Measurements from ENCODE around the gene PHB1.

PHB1 gene

GRCh38 chr17:49386373-49386772 is 28.3 kb downstream of the PHB1 start:
- H3K4me3 ChIP-seq (ENCODE audit: low read depth in 1 of 2, low read length in 2 of 2): no peak overlapping the region
- peaks cover 4 to 41% of the 10 kb centered on the region in 2 donors for H3K4me1 ChIP-seq (ENCODE audit: control insufficient read depth in 1 of 2, insufficient read depth in 2 of 2, low read length in 2 of 2)
- H3K27ac ChIP-seq (ENCODE audit: low read length): no peak overlapping the region
- no peaks in the 10 kb centered on the region for H3K36me3 ChIP-seq (ENCODE audit: control insufficient read depth in 1 of 2, insufficient read depth in 2 of 2, low read length in 2 of 2)
- H3K9me3 ChIP-seq (ENCODE audit: control insufficient read depth in 1 of 2, low read length in 2 of 2): no peaks in the 10 kb centered on the region
- H3K27me3 ChIP-seq (ENCODE audit: low read depth, low read length): no peaks in the 10 kb centered on the region

- Histone ChIP-seq H3K27me3 (ENCODE audit: low read depth, low read length) (no peaks in the 10 kb centered on the region), H3K36me3 (ENCODE audit: control insufficient read depth in 1 of 2, insufficient read depth in 2 of 2, low read length in 2 of 2) (no peaks in the 10 kb centered on the region), H3K4me3 (ENCODE audit: low read depth in 1 of 2, low read length in 2 of 2) (no peak overlapping the region), H3K4me1 (ENCODE audit: control insufficient read depth in 1 of 2, insufficient read depth in 2 of 2, low read length in 2 of 2) (peaks cover 4 to 32% of the 10 kb centered on the region in 2 donors), H3K9me3 (ENCODE audit: control insufficient read depth in 1 of 2, low read length in 2 of 2) (no peaks in the 10 kb centered on the region), H3K27ac (ENCODE audit: low read length) (no peak overlapping the region)
Observed at GRCh38 chr17:49384951-49385350, 29.7 kb downstream of the PHB1 start.

GRCh38 chr17:49383060-49383459 is 31.6 kb downstream of the PHB1 start:
- no peaks in the 10 kb centered on the region for H3K36me3 ChIP-seq (ENCODE audit: control insufficient read depth in 1 of 2, insufficient read depth in 2 of 2, low read length in 2 of 2)
- no peaks in the 10 kb centered on the region for H3K27me3 ChIP-seq (ENCODE audit: low read depth, low read length)
- no peaks in the 10 kb centered on the region for H3K9me3 ChIP-seq (ENCODE audit: control insufficient read depth in 1 of 2, low read length in 2 of 2)
- H3K4me3 ChIP-seq (ENCODE audit: low read depth in 1 of 2, low read length in 2 of 2): no peak overlapping the region
- H3K4me1 ChIP-seq (ENCODE audit: control insufficient read depth in 1 of 2, insufficient read depth in 2 of 2, low read length in 2 of 2): peaks cover 0 to 30% of the 10 kb centered on the region in 2 donors
- no peak overlapping the region for H3K27ac ChIP-seq (ENCODE audit: low read length)

- no peaks in the 10 kb centered on the region for H3K27me3 ChIP-seq (ENCODE audit: low read depth, low read length)
- no peak overlapping the region for H3K4me3 ChIP-seq (ENCODE audit: low read depth in 1 of 2, low read length in 2 of 2)
- peaks cover 0 to 30% of the 10 kb centered on the region in 2 donors for H3K4me1 ChIP-seq (ENCODE audit: control insufficient read depth in 1 of 2, insufficient read depth in 2 of 2, low read length in 2 of 2)
- no peaks in the 10 kb centered on the region for H3K36me3 ChIP-seq (ENCODE audit: control insufficient read depth in 1 of 2, insufficient read depth in 2 of 2, low read length in 2 of 2)
- H3K9me3 ChIP-seq (ENCODE audit: control insufficient read depth in 1 of 2, low read length in 2 of 2): no peaks in the 10 kb centered on the region
- no peak overlapping the region for H3K27ac ChIP-seq (ENCODE audit: low read length)
Observed at GRCh38 chr17:49382556-49382955, 32.1 kb downstream of the PHB1 start.

GRCh38 chr17:49381793-49382192 is 32.9 kb downstream of the PHB1 start:
- Histone ChIP-seq H3K27me3 (ENCODE audit: low read depth, low read length) (no peaks in the 10 kb centered on the region), H3K27ac (ENCODE audit: low read length) (no peak overlapping the region), H3K36me3 (ENCODE audit: control insufficient read depth in 1 of 2, insufficient read depth in 2 of 2, low read length in 2 of 2) (no peaks in the 10 kb centered on the region), H3K4me1 (ENCODE audit: control insufficient read depth in 1 of 2, insufficient read depth in 2 of 2, low read length in 2 of 2) (peaks cover 0 to 30% of the 10 kb centered on the region in 2 donors), H3K9me3 (ENCODE audit: control insufficient read depth in 1 of 2, low read length in 2 of 2) (no peaks in the 10 kb centered on the region), H3K4me3 (ENCODE audit: low read depth in 1 of 2, low read length in 2 of 2) (no peak overlapping the region)

- Histone ChIP-seq H3K4me3 (ENCODE audit: low read depth in 1 of 2, low read length in 2 of 2) (no peak overlapping the region), H3K27ac (ENCODE audit: low read length) (no peak overlapping the region), H3K9me3 (ENCODE audit: control insufficient read depth in 1 of 2, low read length in 2 of 2) (no peaks in the 10 kb centered on the region), H3K36me3 (ENCODE audit: control insufficient read depth in 1 of 2, insufficient read depth in 2 of 2, low read length in 2 of 2) (no peaks in the 10 kb centered on the region), H3K27me3 (ENCODE audit: low read depth, low read length) (no peaks in the 10 kb centered on the region), H3K4me1 (ENCODE audit: control insufficient read depth in 1 of 2, insufficient read depth in 2 of 2, low read length in 2 of 2) (peaks cover 0 to 28% of the 10 kb centered on the region in 2 donors)
Observed at GRCh38 chr17:49381033-49381432, 33.6 kb downstream of the PHB1 start.

- no peak overlapping the region for H3K4me3 ChIP-seq (ENCODE audit: low read depth in 1 of 2, low read length in 2 of 2)
- H3K9me3 ChIP-seq (ENCODE audit: control insufficient read depth in 1 of 2, low read length in 2 of 2): no peaks in the 10 kb centered on the region
- H3K27ac ChIP-seq (ENCODE audit: low read length): no peak overlapping the region
- H3K36me3 ChIP-seq (ENCODE audit: control insufficient read depth in 1 of 2, insufficient read depth in 2 of 2, low read length in 2 of 2): no peaks in the 10 kb centered on the region
- no peaks in the 10 kb centered on the region for H3K27me3 ChIP-seq (ENCODE audit: low read depth, low read length)
- H3K4me1 ChIP-seq (ENCODE audit: control insufficient read depth in 1 of 2, insufficient read depth in 2 of 2, low read length in 2 of 2): peaks cover 0 to 21% of the 10 kb centered on the region in 2 donors
Observed at GRCh38 chr17:49379926-49380325, 34.8 kb downstream of the PHB1 start.

GRCh38 chr17:49378311-49378710 is 36.4 kb downstream of the PHB1 start:
- no peak overlapping the region for H3K27ac ChIP-seq (ENCODE audit: low read length)
- no peaks in the 10 kb centered on the region for H3K36me3 ChIP-seq (ENCODE audit: control insufficient read depth in 1 of 2, insufficient read depth in 2 of 2, low read length in 2 of 2)
- no peak overlapping the region for H3K4me3 ChIP-seq (ENCODE audit: low read depth in 1 of 2, low read length in 2 of 2)
- peaks cover 0 to 16% of the 10 kb centered on the region in 2 donors for H3K4me1 ChIP-seq (ENCODE audit: control insufficient read depth in 1 of 2, insufficient read depth in 2 of 2, low read length in 2 of 2)
- no peaks in the 10 kb centered on the region for H3K27me3 ChIP-seq (ENCODE audit: low read depth, low read length)
- no peaks in the 10 kb centered on the region for H3K9me3 ChIP-seq (ENCODE audit: control insufficient read depth in 1 of 2, low read length in 2 of 2)

- H3K36me3 ChIP-seq (ENCODE audit: control insufficient read depth in 1 of 2, insufficient read depth in 2 of 2, low read length in 2 of 2): no peaks in the 10 kb centered on the region
- H3K27ac ChIP-seq (ENCODE audit: low read length): no peak overlapping the region
- no peak overlapping the region for H3K4me3 ChIP-seq (ENCODE audit: low read depth in 1 of 2, low read length in 2 of 2)
- H3K4me1 ChIP-seq (ENCODE audit: control insufficient read depth in 1 of 2, insufficient read depth in 2 of 2, low read length in 2 of 2): no peaks in the 10 kb centered on the region
- no peaks in the 10 kb centered on the region for H3K9me3 ChIP-seq (ENCODE audit: control insufficient read depth in 1 of 2, low read length in 2 of 2)
- no peaks in the 10 kb centered on the region for H3K27me3 ChIP-seq (ENCODE audit: low read depth, low read length)
Observed at GRCh38 chr17:49375544-49375943, 39.1 kb downstream of the PHB1 start.

GRCh38 chr17:49373115-49373514 is 41.6 kb downstream of the PHB1 start:
- Histone ChIP-seq H3K9me3 (ENCODE audit: control insufficient read depth in 1 of 2, low read length in 2 of 2) (no peaks in the 10 kb centered on the region), H3K27me3 (ENCODE audit: low read depth, low read length) (no peaks in the 10 kb centered on the region), H3K4me1 (ENCODE audit: control insufficient read depth in 1 of 2, insufficient read depth in 2 of 2, low read length in 2 of 2) (no peaks in the 10 kb centered on the region), H3K36me3 (ENCODE audit: control insufficient read depth in 1 of 2, insufficient read depth in 2 of 2, low read length in 2 of 2) (no peaks in the 10 kb centered on the region), H3K4me3 (ENCODE audit: low read depth in 1 of 2, low read length in 2 of 2) (no peak overlapping the region), H3K27ac (ENCODE audit: low read length) (no peak overlapping the region)

GRCh38 chr17:49372425-49372824 is 42.3 kb downstream of the PHB1 start:
- Histone ChIP-seq H3K9me3 (ENCODE audit: control insufficient read depth in 1 of 2, low read length in 2 of 2) (no peaks in the 10 kb centered on the region), H3K27ac (ENCODE audit: low read length) (no peak overlapping the region), H3K4me3 (ENCODE audit: low read depth in 1 of 2, low read length in 2 of 2) (no peak overlapping the region), H3K4me1 (ENCODE audit: control insufficient read depth in 1 of 2, insufficient read depth in 2 of 2, low read length in 2 of 2) (no peaks in the 10 kb centered on the region), H3K27me3 (ENCODE audit: low read depth, low read length) (no peaks in the 10 kb centered on the region), H3K36me3 (ENCODE audit: control insufficient read depth in 1 of 2, insufficient read depth in 2 of 2, low read length in 2 of 2) (no peaks in the 10 kb centered on the region)

- Histone ChIP-seq H3K27me3 (ENCODE audit: low read depth, low read length) (no peaks in the 10 kb centered on the region), H3K4me1 (ENCODE audit: control insufficient read depth in 1 of 2, insufficient read depth in 2 of 2, low read length in 2 of 2) (no peaks in the 10 kb centered on the region), H3K4me3 (ENCODE audit: low read depth in 1 of 2, low read length in 2 of 2) (no peak overlapping the region), H3K9me3 (ENCODE audit: control insufficient read depth in 1 of 2, low read length in 2 of 2) (no peaks in the 10 kb centered on the region), H3K36me3 (ENCODE audit: control insufficient read depth in 1 of 2, insufficient read depth in 2 of 2, low read length in 2 of 2) (no peaks in the 10 kb centered on the region), H3K27ac (ENCODE audit: low read length) (no peak overlapping the region)
Observed at GRCh38 chr17:49370971-49371834, 43.5 kb downstream of the PHB1 start.

Measured in muscle layer of duodenum (tissue), 2 donors.